GM19463 (cell line): ENCODE results near the gene CCR9.

Source experiments
- ATAC-seq: cut with Tn5 transposase; IDR thresholded peaks from one replicate; pipeline ENCODE4 v1.9.1; 2021; ENCODE audit warnings: mild to moderate bottlenecking, moderate library complexity; ENCODE audit not compliant: unreplicated experiment

The CCR9 gene

GRCh38 chr3:45936261-45936660 is 49.9 kb downstream of the CCR9 start:
- no peak for ATAC-seq

GRCh38 chr3:45937206-45938042 is 51.1 kb downstream of the CCR9 start:
- ATAC-seq = no peak

DNA sequence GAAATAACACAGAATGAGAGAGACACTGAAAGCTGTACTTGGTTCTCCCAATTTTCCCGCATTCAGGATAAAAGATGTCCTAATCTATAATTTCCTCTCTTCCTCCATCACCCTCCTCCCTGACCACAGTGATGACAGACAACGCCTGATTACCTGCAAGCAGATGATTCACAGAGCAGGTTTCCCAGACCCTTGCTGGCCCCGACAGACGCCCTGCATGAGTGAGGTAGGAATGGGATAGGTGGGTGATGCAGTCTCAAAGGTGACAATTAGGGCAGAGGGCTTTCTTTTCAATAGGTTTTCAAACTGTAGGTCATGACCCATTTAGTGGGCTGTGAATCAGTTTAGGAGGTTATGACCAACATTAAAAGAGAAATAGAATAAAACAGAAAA is 51.7 kb downstream of the CCR9 start:
- ATAC-seq = no peak

DNA sequence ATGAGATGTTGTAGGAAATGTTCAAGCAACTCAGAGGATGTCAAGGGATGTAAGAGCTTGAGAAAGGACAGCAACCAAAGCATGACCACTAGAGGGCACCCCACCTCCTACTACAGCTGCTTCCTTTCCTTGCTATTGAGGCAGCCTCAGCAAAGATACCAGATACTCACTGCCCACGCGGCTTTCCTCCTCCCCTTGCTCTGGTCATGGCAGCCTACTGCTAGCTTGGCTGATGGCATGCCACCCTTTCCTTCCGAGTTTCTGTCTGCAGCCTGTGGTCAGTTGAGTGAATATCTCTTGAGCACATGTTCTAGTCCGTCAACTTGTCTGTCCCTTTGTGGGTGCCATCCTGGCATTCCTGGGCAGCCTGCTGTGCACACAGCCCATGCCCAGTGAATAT is 52.5 kb downstream of the CCR9 start:
- ATAC-seq = no peak

- ATAC-seq = no peak
Measured at GRCh38 chr3:45939341-45939771, 53.0 kb downstream of the CCR9 start.

- no peak for ATAC-seq
Measured at GRCh38 chr3:45940004-45940780, 53.8 kb downstream of the CCR9 start.

DNA sequence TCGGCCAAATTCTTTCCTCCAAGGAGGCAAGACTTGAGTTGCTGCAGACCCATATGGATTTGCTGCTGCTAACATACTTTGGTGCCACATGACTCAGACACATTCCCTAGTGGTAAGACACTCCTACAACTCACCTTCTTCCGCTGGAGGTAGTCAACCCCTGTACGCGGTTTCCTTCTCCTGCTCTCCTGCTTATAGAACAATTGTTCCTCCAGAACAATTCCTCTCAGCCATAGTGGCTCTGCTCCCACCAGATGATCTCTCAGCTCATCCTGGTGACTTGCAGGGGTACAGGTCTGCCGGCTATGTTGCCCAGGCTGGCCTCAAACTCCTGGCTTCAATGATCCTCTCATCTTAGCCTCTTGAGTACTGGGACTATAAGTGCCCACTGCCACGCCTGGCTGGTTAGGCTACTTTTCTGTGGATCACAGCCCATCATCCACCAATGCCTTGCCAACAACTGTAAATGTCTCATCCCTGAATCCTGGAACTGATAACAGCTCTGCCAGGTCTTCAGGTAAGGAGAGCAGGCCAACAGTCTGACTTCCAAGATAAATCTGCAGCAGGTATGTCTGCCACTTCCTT is 54.5 kb downstream of the CCR9 start:
- ATAC-seq = no peak

- no peak for ATAC-seq
Measured at GRCh38 chr3:45942051-45942825, 55.9 kb downstream of the CCR9 start.

DNA sequence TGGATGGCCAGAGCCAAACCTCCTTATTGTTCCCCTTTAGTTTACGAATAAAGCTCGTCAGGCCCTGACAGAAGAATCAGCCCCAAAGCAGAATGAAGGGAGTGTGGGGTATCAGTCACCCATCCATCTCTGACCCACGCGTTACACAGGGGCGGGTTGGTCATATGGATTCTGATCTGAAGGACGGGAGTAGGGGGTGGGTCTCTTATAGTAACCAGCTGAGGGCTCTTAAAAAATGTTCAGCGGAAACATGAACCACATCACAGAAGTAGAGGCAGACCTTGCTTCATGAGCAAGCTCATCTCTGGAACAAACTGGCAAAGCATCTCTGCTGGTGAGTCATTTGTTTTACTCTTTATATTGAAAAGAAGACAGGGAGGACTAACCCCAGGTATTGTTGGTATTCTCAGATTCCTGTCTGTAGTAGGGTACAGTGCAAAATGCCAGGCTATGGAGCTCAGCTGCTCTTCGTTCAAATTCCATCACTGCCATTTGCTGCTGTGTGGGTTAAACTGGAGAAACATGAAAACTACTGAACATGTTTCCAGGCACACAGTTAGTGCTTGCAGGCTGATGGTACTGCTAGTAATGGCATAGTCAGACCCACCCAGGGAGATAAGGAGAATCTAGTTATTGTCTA is 57.0 kb downstream of the CCR9 start, which contains the start of gene CXCR6:
Gene CXCR6 (plus strand): TSS at position 258 of the 640 bp plus-strand sequence. CDS start 3,018 bp downstream, outside the sequence.
- no peak for ATAC-seq

GRCh38 chr3:45944830-45945620 is 58.7 kb downstream of the CCR9 start:
- ATAC-seq = no peak

DNA sequence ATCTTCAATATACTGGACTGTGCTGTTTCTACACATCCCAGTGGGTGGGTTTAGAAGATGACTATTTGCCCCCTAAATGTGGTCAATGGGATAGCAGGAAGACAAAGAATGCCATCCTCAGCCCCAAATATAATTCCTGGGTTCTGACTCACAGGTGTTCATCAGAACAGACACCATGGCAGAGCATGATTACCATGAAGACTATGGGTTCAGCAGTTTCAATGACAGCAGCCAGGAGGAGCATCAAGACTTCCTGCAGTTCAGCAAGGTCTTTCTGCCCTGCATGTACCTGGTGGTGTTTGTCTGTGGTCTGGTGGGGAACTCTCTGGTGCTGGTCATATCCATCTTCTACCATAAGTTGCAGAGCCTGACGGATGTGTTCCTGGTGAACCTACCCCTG is 60.0 kb downstream of the CCR9 start:
- ATAC-seq = no peak

- ATAC-seq = no peak
Measured at GRCh38 chr3:45946875-45947274, 60.5 kb downstream of the CCR9 start.

DNA sequence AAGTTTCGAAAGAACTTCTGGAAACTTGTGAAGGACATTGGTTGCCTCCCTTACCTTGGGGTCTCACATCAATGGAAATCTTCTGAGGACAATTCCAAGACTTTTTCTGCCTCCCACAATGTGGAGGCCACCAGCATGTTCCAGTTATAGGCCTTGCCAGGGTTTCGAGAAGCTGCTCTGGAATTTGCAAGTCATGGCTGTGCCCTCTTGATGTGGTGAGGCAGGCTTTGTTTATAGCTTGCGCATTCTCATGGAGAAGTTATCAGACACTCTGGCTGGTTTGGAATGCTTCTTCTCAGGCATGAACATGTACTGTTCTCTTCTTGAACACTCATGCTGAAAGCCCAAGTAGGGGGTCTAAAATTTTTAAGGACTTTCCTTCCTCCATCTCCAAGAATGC is 61.0 kb downstream of the CCR9 start:
- ATAC-seq = no peak

- no peak for ATAC-seq
Measured at GRCh38 chr3:45948311-45948781, 62.0 kb downstream of the CCR9 start.

DNA sequence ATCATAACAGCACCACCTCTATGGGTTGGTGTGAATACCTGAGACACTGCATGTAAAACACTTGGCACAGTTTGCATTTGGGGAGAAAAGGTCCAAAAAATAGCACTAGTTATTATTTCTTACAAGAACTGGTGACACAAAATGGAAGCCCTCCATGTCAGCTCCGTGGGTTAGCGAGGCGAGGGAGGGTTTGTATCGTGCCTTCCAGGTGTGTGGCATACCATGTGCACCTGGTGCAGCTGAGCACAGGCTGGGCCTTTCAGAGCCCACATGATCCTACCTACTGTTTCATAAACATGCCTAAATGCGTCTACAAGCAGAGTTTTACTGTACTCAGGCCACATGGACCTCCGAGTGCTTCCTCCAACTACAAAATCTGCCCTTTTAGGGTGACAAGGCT is 62.5 kb downstream of the CCR9 start:
- ATAC-seq = no peak

- ATAC-seq = no peak
Measured at GRCh38 chr3:45949432-45949831, 63.1 kb downstream of the CCR9 start.

DNA sequence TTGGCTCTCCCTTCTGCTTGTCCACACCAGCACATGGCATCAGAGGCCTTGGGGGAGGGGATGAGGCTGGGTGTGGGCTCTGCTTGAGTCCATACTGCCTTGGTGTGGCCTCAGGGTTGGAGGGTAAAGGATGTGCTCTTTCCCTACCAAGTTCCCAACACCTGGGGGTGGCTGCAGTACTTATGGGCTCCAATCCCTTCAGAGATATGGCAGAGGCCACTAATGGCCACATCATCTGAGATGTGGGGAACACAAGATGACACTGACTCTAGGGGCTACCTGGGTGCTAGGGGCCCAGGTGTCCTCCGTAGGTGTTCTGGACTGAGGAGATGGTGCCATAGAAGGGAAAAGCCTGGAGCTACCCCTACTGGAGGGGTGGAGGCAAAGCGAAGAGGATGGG is 63.8 kb downstream of the CCR9 start:
- ATAC-seq = no peak

- no peak for ATAC-seq
Measured at GRCh38 chr3:45950686-45951600, 64.6 kb downstream of the CCR9 start.
